Fibroblast of lung (primary cell): ENCODE data around the gene WDR90. TPM values are rescaled to one million over a fixed set of nuclear protein-coding genes. Genes with fewer than 3 reads are reported as not detected.
A peak's percentile ranks its signal among the peaks of the same experiment; 100 is the strongest.

Source experiments
- DNase-seq, 2 donors: peaks; one replicate each; pipeline versions ENCODE4 v3.0.0 to v3.0.0-alpha.2; 2010; ENCODE audit warnings: low read depth in 2 of 2
- H2AFZ ChIP-seq: 2 replicates; pipeline ENCODE4 v1.5.1; 2012; ENCODE audit warnings: low read length, control low read depth, inconsistent platforms
- H3K27ac ChIP-seq: 2 replicates; pipeline ENCODE4 v1.5.1; 2011; ENCODE audit warnings: low read length, control low read depth; ENCODE audit not compliant: insufficient read depth
- H3K27me3 ChIP-seq: 2 replicates; pipeline ENCODE4 v1.5.1; 2011; ENCODE audit warnings: mild to moderate bottlenecking, low read length; ENCODE audit not compliant: control insufficient read depth, insufficient read depth
- H3K36me3 ChIP-seq: 2 replicates; pipeline ENCODE4 v1.5.1; 2011; ENCODE audit warnings: low read length; ENCODE audit not compliant: control insufficient read depth, insufficient read depth
- H3K4me1 ChIP-seq: 2 replicates; pipeline ENCODE4 v1.5.1; 2011; ENCODE audit warnings: low read length; ENCODE audit not compliant: control insufficient read depth, insufficient read depth; ENCODE audit errors: extremely low read depth
- H3K4me2 ChIP-seq: 2 replicates; pipeline ENCODE4 v1.5.1; 2011; ENCODE audit warnings: low read length, control low read depth; ENCODE audit not compliant: insufficient read depth; ENCODE audit errors: extremely low read depth
- H3K4me3 ChIP-seq, 4 experiments: fragments of 200-600 bp in 1 of 4; sonication (generic) in 1 of 4; replicated peaks in 1 of 4; 2 replicates each; pipeline ENCODE4 v1.5.1; 2011 to 2016; ENCODE audit warnings: low read length in 4 of 4, low read depth in 3 of 4, mild to moderate bottlenecking in 3 of 4, control low read depth in 2 of 4, inconsistent platforms in 1 of 4, mixed read lengths in 1 of 4; ENCODE audit not compliant: insufficient read depth in 1 of 4; ENCODE audit errors: control extremely low read depth in 1 of 4
- H3K79me2 ChIP-seq: 2 replicates; pipeline ENCODE4 v1.5.1; 2012; ENCODE audit warnings: mild to moderate bottlenecking, low read length, inconsistent platforms; ENCODE audit not compliant: control insufficient read depth, insufficient read depth
- H3K9ac ChIP-seq: 2 replicates; pipeline ENCODE4 v1.5.1; 2011; ENCODE audit warnings: mild to moderate bottlenecking, low read length, control low read depth; ENCODE audit not compliant: insufficient read depth
- H3K9me3 ChIP-seq: 2 replicates; pipeline ENCODE4 v1.5.1; 2012; ENCODE audit warnings: low read depth, low read length; ENCODE audit not compliant: control insufficient read depth, insufficient read depth
- H4K20me1 ChIP-seq: 2 replicates; pipeline ENCODE4 v1.5.1; 2011; ENCODE audit warnings: low read length; ENCODE audit not compliant: control insufficient read depth, insufficient read depth; ENCODE audit errors: extremely low read depth
- EZH2 ChIP-seq: IDR thresholded peaks from 2 replicates; pipeline ENCODE4 v1.5.1; 2012; ENCODE audit warnings: low read length, control low read depth, mild to moderate bottlenecking; ENCODE audit errors: missing control alignments
- polyA plus RNA-seq, 2 donors: library from polyadenylated mRNA; depleted of rRNA in 1 of 2; stranded (reverse) in 1 of 2; unstranded in 1 of 2; fragments of >200 nt; gene quantifications; 2 replicates each; pipeline ENCODE4 v1.2.1, GENCODE V29; 2011 to 2012; ENCODE audit warnings: missing spikeins in 1 of 2
- total RNA-seq: library from RNA; depleted of rRNA; stranded (reverse); fragments of >200 nt; gene quantifications from 2 replicates; pipeline ENCODE4 v1.2.1, GENCODE V29; 2014
- TF ChIP-seq, protein P1 (sequence below), 2 donors: IDR thresholded peaks in 1 of 2; conservative IDR thresholded peaks in 1 of 2; 1 replicate in 1 of 2; 2 replicates in 1 of 2; pipeline ENCODE4 v1.5.1; 2011 to 2012; ENCODE audit warnings: low read length in 2 of 2, control low read depth in 1 of 2, inconsistent platforms in 1 of 2, low read depth in 1 of 2, mild to moderate bottlenecking in 1 of 2

Gene WDR90
- total and polyA plus RNA-seq, 2 donors (not counting 1 experiment from before 2014, with no cell fraction given), result 2.9 to 4.8 TPM

DNA sequence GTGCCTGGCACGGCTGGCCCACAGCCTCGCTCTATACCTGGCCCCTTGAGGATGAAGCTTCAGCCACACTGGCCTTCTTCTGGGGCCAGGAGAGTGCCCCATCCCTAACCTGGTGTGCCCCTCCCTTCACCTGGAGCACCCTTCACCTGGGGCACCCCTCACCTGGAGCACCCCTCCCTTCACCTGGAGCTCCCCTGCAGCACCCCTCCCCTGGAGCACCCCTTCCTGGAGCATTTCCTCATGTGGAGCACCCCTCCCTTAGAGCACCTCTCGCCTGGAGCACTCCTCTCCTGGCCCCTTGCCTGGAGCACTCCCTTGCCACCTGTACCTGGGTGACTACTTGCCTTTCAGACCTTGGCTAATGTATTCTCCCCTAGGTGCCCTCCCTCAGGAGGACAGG lies 58.9 kb downstream of the WDR90 start:
- no peak for DNase-seq
- Histone ChIP-seq H3K4me2 (no peak overlapping the region), H2AFZ (no peak overlapping the region), H3K9me3 (no peaks in the 10 kb centered on the region), H3K36me3 (no peaks in the 10 kb centered on the region), H3K27me3 (peaks cover 34% of the 10 kb centered on the region), H3K4me3 (no peak overlapping the region), H3K27ac (no peak overlapping the region), H4K20me1 (no peaks in the 10 kb centered on the region), H3K4me1 (peaks cover 8% of the 10 kb centered on the region), H3K9ac (no peak overlapping the region), H3K79me2 (no peaks in the 10 kb centered on the region)
- no peak for TF ChIP-seq EZH2
- TF ChIP-seq, protein P1, sequence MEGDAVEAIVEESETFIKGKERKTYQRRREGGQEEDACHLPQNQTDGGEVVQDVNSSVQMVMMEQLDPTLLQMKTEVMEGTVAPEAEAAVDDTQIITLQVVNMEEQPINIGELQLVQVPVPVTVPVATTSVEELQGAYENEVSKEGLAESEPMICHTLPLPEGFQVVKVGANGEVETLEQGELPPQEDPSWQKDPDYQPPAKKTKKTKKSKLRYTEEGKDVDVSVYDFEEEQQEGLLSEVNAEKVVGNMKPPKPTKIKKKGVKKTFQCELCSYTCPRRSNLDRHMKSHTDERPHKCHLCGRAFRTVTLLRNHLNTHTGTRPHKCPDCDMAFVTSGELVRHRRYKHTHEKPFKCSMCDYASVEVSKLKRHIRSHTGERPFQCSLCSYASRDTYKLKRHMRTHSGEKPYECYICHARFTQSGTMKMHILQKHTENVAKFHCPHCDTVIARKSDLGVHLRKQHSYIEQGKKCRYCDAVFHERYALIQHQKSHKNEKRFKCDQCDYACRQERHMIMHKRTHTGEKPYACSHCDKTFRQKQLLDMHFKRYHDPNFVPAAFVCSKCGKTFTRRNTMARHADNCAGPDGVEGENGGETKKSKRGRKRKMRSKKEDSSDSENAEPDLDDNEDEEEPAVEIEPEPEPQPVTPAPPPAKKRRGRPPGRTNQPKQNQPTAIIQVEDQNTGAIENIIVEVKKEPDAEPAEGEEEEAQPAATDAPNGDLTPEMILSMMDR (conservative IDR thresholded peaks at IDR 0.05 in 1 of 2, IDR thresholded peaks at IDR 0.05 in 1 of 2; ENCODE audit: low read depth in 1 of 2, low read length in 2 of 2), result no peak

DNA sequence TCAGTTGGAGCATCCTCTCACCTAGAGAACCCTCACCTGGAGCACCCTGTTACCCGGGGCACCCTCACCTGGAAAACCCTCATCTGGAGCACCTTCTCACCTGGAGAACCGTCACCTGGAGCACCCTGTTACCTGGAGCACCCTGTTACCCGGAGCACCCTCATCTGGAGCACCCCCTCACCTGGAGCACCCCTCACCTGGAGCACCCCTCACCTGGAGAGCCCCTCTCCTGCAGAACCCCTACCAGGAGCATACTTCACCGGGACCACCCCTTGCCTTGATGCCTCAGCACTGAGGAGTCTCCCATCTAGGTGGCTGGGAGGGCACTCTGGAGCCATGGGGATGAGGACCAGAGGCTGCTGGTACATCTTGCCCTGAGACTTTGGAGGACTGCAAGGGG lies 59.8 kb downstream of the WDR90 start:
- Histone ChIP-seq H3K4me2 (no peak overlapping the region), H3K4me3 (no peak overlapping the region), H4K20me1 (no peaks in the 10 kb centered on the region), H3K79me2 (no peaks in the 10 kb centered on the region), H2AFZ (no peak overlapping the region), H3K9ac (no peak overlapping the region), H3K27me3 (peaks cover 29% of the 10 kb centered on the region), H3K9me3 (no peaks in the 10 kb centered on the region), H3K4me1 (peaks cover 8% of the 10 kb centered on the region), H3K36me3 (no peaks in the 10 kb centered on the region), H3K27ac (no peak overlapping the region)
- DNase-seq, result no peak
- TF ChIP-seq, protein P1 (conservative IDR thresholded peaks at IDR 0.05 in 1 of 2, IDR thresholded peaks at IDR 0.05 in 1 of 2; ENCODE audit: low read depth in 1 of 2, low read length in 2 of 2), result no peak
- TF ChIP-seq EZH2, result no peak

DNA sequence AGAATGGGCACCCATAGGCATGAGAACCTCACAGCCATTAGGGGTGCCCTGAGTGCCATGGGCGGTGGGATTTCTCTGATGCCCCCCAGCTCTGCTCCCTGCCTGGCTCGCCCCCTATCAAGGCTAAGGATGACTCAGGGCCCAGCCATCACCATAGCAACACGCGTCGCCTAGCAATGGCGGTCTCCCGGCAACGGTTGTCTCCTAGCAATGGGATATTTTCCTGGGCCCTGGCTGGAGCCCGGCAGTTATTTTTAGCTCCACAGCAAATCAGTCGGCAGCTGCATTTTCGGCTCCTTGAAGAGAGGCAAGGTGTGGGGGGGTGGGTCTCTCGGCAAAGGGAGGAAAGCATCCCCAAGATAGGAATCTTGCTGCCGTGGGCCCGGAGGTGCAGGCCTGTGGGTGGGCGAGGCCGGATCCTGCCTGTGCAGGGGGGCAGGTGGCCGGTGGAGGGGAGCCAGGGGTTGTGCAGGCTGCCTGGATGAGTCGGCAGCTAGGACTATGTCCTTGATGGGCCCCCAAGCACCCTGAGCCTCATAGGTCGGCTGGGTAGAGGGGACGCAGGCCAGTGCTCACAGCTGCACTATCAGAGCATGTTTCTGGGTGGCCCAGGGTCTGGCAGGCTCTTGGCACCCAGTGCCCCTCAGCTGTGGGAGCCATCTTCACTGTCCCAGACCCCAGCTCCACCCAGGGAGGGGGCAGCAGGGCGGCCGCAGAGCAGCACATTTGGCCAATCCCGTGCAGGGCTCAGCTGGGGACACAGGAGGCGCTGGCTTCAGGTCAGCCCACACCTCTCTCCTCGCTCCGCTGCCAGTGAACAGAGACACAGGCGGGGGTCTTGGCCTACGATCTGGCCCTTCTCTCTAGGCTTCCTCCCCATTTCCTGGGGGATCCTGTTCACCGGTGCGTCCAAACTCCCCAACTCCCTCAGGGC lies 60.7 kb downstream of the WDR90 start:
- Histone ChIP-seq H2AFZ (no peak overlapping the region), H3K4me2 (peak overlapping the region; percentile 62), H3K9me3 (no peaks in the 10 kb centered on the region), H3K4me1 (peaks cover 11% of the 10 kb centered on the region), H3K27ac (peak overlapping the region; percentile 39), H3K36me3 (no peaks in the 10 kb centered on the region), H3K27me3 (peaks cover 20% of the 10 kb centered on the region), H3K4me3 (no peak overlapping the region), H3K79me2 (no peaks in the 10 kb centered on the region), H3K9ac (peak overlapping the region; percentile 9), H4K20me1 (no peaks in the 10 kb centered on the region)
- TF ChIP-seq EZH2, result no peak
- TF ChIP-seq, protein P1 (conservative IDR thresholded peaks at IDR 0.05 in 1 of 2, IDR thresholded peaks at IDR 0.05 in 1 of 2; ENCODE audit: low read depth in 1 of 2, low read length in 2 of 2), result no peak
- peak; percentile 85 to 87 for DNase-seq
